DND-41 (cell line): ENCODE data around the gene ATP1A1.

Source experiments
- EZH2 ChIP-seq: IDR thresholded peaks from 3 replicates; pipeline ENCODE4 v1.6.1; 2012; ENCODE audit warnings: borderline replicate concordance, low read depth, mild to moderate bottlenecking, moderate library complexity, low read length, inconsistent platforms; ENCODE audit not compliant: severe bottlenecking
- TF ChIP-seq, protein P1 (sequence below): IDR thresholded peaks from 2 replicates; pipeline ENCODE4 v1.5.1; 2012; ENCODE audit warnings: borderline replicate concordance, low read length, moderate library complexity, mild to moderate bottlenecking; ENCODE audit not compliant: poor library complexity, severe bottlenecking; ENCODE audit errors: extremely low read depth

DNA sequence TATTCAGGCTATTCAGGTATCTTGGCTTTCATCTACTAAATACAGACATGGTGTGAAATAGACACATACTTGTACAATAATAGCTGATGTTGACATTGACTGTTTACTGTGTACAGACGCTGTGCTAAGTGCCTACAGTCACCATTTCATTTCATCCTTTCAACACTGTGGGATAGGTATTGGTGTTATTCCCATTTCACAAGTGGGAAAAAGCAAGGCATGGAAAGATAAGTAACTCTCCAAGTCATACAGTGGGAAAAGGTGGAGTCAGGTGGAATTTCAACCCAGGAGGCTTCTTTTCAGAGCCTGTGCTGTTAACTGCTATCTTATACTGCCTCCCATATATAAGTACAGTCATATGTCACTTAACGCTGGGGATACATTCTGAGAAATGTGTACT, 49.6 kb upstream of the ATP1A1 start:
- TF ChIP-seq, protein P1, sequence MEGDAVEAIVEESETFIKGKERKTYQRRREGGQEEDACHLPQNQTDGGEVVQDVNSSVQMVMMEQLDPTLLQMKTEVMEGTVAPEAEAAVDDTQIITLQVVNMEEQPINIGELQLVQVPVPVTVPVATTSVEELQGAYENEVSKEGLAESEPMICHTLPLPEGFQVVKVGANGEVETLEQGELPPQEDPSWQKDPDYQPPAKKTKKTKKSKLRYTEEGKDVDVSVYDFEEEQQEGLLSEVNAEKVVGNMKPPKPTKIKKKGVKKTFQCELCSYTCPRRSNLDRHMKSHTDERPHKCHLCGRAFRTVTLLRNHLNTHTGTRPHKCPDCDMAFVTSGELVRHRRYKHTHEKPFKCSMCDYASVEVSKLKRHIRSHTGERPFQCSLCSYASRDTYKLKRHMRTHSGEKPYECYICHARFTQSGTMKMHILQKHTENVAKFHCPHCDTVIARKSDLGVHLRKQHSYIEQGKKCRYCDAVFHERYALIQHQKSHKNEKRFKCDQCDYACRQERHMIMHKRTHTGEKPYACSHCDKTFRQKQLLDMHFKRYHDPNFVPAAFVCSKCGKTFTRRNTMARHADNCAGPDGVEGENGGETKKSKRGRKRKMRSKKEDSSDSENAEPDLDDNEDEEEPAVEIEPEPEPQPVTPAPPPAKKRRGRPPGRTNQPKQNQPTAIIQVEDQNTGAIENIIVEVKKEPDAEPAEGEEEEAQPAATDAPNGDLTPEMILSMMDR: no peak
- no peak for TF ChIP-seq EZH2
